ENCODE measurements around the gene RTEL1. TPM values are rescaled to one million over a fixed set of nuclear protein-coding genes. Genes with fewer than 3 reads are reported as not detected.

Gene RTEL1
- total RNA-seq, 2 donors from 2014 or later, result 26.8 to 34.6 TPM

DNA sequence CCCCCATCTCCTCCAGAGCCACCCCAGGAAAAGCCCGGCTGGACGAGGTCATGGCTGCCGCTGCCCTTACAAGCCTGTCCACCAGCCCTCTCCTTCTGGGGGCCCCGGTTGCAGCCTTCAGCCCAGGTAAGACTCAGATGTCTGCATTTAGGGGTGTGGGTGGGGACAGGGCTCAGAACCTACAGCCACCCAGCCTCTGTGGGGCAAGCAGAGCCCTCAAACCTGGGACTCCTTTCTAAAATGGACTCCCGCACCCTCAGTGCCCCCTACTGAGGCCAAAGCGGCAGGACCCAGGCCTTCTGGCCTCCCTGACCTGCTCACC, 83.2 kb downstream of the RTEL1 start:
- DNase-seq (no peak), ATAC-seq (replicated peaks in 1 of 2) (no peak)
- Mint-ChIP-seq H3K9me3 (no peaks in the 10 kb centered on the region), H3K4me1 (ENCODE audit: low read depth) (peaks cover 9% of the 10 kb centered on the region), H3K27me3 (ENCODE audit: low read depth) (no peaks in the 10 kb centered on the region), H3K4me3 (peak overlapping the region; percentile 40 to 60), H3K36me3 (ENCODE audit: insufficient read depth in 2 of 2) (no peaks in the 10 kb centered on the region), H3K27ac (no peak overlapping the region)

DNA sequence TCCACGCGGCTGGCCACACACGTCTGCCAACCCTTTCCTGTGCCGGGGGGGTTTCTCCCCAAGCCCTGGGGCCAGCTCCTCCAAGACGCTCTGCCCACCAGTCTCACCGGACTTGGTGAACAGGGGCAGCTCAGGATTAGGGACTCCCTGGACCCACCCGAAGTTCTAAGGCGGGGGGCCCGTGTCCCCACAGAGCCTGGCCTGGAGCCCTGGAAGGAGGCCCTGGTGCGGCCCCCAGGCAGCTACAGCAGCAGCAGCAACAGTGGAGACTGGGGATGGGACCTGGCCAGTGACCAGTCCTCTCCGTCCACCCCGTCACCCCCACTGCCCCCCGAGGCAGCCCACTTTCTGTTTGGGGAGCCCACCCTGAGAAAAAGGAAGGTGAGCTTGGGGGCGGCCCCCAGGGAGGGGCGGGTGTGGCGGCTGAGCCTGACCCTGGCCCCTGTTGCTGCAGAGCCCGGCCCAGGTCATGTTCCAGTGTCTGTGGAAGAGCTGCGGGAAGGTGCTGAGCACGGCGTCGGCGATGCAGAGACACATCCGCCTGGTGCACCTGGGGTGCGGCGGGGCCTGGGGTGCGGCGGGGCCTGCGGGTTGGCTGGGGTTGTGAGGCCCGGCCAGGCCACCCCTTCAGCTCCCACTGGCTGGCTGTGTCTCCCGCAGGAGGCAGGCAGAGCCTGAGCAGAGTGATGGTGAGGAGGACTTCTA, 83.7 kb downstream of the RTEL1 start:
- no peak for DNase-seq
- no peak for ATAC-seq (replicated peaks in 1 of 2)
- no peak overlapping the region for H3K27ac Mint-ChIP-seq
- H3K9me3 Mint-ChIP-seq, result no peaks in the 10 kb centered on the region
- no peaks in the 10 kb centered on the region for H3K27me3 Mint-ChIP-seq (ENCODE audit: low read depth)
- peak overlapping the region in 1 of 2 donors; percentile 60 for H3K4me3 Mint-ChIP-seq
- no peaks in the 10 kb centered on the region for H3K36me3 Mint-ChIP-seq (ENCODE audit: insufficient read depth in 2 of 2)
- H3K4me1 Mint-ChIP-seq (ENCODE audit: low read depth), result peaks cover 4% of the 10 kb centered on the region

DNA sequence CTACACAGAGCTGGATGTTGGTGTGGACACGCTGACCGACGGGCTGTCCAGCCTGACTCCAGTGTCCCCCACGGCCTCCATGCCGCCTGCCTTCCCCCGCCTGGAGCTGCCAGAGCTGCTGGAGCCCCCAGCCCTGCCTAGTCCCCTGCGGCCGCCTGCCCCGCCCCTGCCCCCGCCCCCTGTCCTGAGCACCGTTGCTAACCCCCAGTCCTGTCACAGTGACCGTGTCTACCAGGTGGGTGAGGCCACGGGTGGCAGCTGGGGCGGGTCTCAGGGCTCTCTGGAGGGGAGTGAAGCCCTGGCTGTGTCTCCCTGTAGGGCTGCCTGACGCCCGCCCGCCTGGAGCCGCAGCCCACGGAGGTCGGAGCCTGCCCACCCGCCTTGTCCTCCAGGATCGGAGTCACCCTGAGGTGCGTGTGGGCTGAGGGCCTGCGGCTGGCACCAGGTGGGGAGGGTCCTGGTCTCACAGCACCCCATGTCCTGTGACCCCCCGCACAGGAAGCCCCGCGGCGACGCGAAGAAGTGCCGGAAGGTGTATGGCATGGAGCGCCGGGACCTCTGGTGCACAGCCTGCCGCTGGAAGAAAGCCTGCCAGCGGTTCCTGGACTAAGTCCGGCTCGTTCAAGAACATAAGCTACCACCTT, 84.4 kb downstream of the RTEL1 start:
- no peak overlapping the region for H3K4me3 Mint-ChIP-seq
- ATAC-seq (replicated peaks in 1 of 2) (no peak), DNase-seq (no peak)
- H3K27me3 Mint-ChIP-seq (ENCODE audit: low read depth), result no peaks in the 10 kb centered on the region
- no peaks in the 10 kb centered on the region for H3K9me3 Mint-ChIP-seq
- no peak overlapping the region for H3K27ac Mint-ChIP-seq
- H3K4me1 Mint-ChIP-seq (ENCODE audit: low read depth), result no peaks in the 10 kb centered on the region
- no peaks in the 10 kb centered on the region for H3K36me3 Mint-ChIP-seq (ENCODE audit: insufficient read depth in 2 of 2)

DNA sequence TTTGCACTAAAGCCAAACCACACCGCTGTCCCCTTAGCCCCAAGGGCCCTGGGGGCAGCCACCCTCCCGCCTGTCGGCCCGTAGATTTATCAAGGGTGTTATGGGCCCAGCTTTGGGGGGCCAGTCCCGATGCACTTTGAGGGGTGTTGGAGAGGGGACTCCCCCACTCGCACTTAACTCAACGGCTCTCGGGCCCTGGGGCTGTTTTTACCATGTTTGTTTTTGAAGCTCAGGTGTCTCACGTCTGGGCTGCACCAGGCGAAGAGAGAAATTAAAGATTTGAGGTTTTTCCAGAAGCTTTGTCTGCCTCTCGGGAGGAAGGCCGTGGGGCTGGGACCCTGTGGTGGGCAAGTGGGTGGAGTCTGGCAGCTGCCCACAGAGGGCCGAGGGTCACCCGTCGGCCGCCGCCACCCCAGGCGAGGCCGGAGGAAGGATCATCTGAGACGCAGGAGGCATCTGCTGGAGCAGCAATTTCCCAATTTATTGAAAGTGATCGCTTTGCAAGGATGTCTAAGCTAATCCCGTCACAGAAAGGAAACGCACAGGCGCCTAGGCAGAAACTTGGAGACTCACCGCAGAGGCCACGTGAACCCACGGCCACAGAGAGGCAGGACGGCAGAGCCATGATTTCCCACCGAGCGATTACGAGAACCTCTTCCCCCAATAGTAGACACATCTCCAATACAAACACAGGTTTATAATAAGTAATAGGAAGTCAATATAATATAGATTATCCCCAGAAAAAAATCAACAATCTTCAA, 85.3 kb downstream of the RTEL1 start:
- no peak for ATAC-seq (replicated peaks in 1 of 2)
- H3K4me3 Mint-ChIP-seq, result no peak overlapping the region
- H3K36me3 Mint-ChIP-seq (ENCODE audit: insufficient read depth in 2 of 2), result no peaks in the 10 kb centered on the region
- no peaks in the 10 kb centered on the region for H3K27me3 Mint-ChIP-seq (ENCODE audit: low read depth)
- no peaks in the 10 kb centered on the region for H3K4me1 Mint-ChIP-seq (ENCODE audit: low read depth)
- DNase-seq, result no peak
- no peaks in the 10 kb centered on the region for H3K9me3 Mint-ChIP-seq
- no peak overlapping the region for H3K27ac Mint-ChIP-seq

DNA sequence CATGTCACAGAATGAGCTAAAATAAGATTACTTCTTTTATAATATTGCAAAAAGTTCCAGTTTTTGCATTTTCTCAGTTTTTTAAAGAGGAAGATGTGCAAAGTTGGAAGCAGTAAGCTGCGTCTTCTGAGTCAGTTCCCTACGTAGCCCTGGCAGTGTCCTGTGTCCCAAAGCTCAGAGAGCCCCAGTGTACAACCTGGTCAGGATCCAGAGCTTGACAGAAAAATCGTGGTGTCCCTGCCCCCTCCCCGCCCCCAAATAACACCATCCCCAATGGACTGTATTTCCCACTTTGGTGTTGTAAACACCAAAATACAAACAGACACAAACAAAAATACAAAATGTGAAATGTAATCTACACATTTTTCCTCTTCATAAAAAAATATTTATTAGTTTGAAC, 86.0 kb downstream of the RTEL1 start:
- DNase-seq (no peak), ATAC-seq (replicated peaks in 1 of 2) (no peak)
- Mint-ChIP-seq H3K4me1 (ENCODE audit: low read depth) (no peaks in the 10 kb centered on the region), H3K4me3 (no peak overlapping the region), H3K27me3 (ENCODE audit: low read depth) (no peaks in the 10 kb centered on the region), H3K27ac (no peak overlapping the region), H3K9me3 (no peaks in the 10 kb centered on the region), H3K36me3 (ENCODE audit: insufficient read depth in 2 of 2) (no peaks in the 10 kb centered on the region)

DNA sequence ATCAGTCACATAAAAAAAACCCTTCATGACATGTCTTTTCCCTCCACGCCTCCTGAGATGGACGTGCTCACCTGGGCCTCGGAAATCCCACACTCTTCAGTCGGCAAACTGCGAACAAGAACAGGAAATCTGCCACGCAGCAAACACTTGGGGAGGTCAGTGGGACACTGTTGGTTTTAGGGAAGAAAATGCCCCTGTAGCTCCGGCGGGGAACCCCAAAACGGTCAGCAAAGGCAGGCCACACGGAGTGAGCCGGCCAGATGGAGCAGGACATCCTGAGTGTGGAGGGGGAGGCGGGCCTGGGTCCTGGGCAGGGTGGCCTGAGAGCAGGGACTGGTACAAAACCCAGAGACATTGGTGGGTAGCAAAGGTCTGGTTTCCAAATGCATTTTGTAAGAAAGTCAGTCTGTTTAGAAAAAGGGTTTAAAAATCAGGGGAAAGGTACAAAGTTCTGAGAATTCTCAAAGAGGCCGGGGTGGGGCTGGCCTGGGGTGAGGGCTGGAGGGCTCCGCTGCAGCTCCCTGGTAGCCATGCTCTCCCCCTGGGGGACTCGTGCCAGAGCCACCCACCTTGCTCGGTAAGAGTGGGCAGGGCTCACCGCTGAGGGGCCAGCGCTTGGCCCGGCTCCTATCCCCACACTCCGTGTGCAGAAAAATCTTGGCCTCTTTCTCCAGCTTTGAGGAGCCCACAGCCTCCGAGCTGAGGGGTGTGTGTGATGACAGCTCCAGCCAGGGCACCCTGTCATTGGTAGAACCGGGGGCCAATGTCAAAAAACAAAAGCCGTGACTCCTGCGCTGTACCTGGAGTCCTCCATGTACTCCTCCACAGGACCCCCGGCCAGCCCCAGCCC, 86.7 kb downstream of the RTEL1 start:
- no peak overlapping the region for H3K27ac Mint-ChIP-seq

DNA sequence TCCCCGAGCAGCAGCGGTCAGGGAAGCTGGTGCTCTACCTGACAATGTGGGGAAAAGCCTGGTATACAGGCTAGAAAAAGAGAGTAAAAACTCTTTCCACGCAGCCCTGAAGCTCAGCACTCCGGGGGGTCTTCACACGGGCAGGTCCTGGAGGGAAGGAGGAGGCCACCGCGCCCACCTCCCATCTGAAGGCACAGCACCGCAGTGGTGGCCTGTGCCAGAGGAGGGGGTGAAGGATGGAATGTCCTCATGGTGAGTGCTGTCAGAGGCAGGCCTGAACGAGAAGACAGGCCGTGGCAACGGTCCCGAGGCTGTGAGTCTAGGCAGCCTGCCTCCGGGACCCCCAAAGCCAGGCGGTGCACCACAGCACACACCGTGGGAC, 87.3 kb downstream of the RTEL1 start:
- H3K4me1 Mint-ChIP-seq (ENCODE audit: low read depth), result no peaks in the 10 kb centered on the region

More for the DNA sequence above, 86.7 kb downstream of the RTEL1 start:
- H3K4me1 Mint-ChIP-seq (ENCODE audit: low read depth), result no peaks in the 10 kb centered on the region
- no peak overlapping the region for H3K4me3 Mint-ChIP-seq
- H3K27me3 Mint-ChIP-seq (ENCODE audit: low read depth), result no peaks in the 10 kb centered on the region
- H3K9me3 Mint-ChIP-seq, result no peaks in the 10 kb centered on the region
- no peaks in the 10 kb centered on the region for H3K36me3 Mint-ChIP-seq (ENCODE audit: insufficient read depth in 2 of 2)
- ATAC-seq (replicated peaks in 1 of 2) (no peak), DNase-seq (no peak)

More for the DNA sequence above, 87.3 kb downstream of the RTEL1 start:
- Mint-ChIP-seq H3K27ac (no peak overlapping the region), H3K36me3 (ENCODE audit: insufficient read depth in 2 of 2) (no peaks in the 10 kb centered on the region), H3K4me3 (no peak overlapping the region), H3K9me3 (no peaks in the 10 kb centered on the region), H3K27me3 (ENCODE audit: low read depth) (no peaks in the 10 kb centered on the region)
- ATAC-seq (replicated peaks in 1 of 2) (no peak), DNase-seq (no peak)

Other genes with a start within 250 kb of the RTEL1 start
- gene KCNQ2, start 185.7 kb upstream of the RTEL1 start, total RNA-seq, result under 1 TPM; 0.44 to 0.65 TPM
- gene EEF1A2, start 159.2 kb upstream of the RTEL1 start, total RNA-seq, result 1 to 10 TPM in 1 of 2 donors, under 1 TPM in 1; 0.94 to 8.3 TPM
- gene PPDPF, start 137.5 kb upstream of the RTEL1 start, total RNA-seq, result 100 to 1,000 TPM in 1 of 2 donors, 10 to 100 TPM in 1; 91.0 to 130 TPM
- 1 to 10 TPM in 1 of 2 donors, under 1 TPM in 1; 0.97 to 1.2 TPM for gene PTK6, start 120.9 kb upstream of the RTEL1 start, total RNA-seq
- gene SRMS, start 110.6 kb upstream of the RTEL1 start, total RNA-seq, result not detected
- under 1 TPM; 0.67 to 0.74 TPM for gene FNDC11, start 104.2 kb upstream of the RTEL1 start, total RNA-seq
- gene HELZ2, start 84.1 kb upstream of the RTEL1 start, total RNA-seq, result 10 to 100 TPM in 1 of 2 donors, 1 to 10 TPM in 1; 8.8 to 31.2 TPM
- 10 to 100 TPM; 17.5 to 22.8 TPM for gene GMEB2, start 31.2 kb upstream of the RTEL1 start, total RNA-seq
- gene STMN3, start 4.9 kb upstream of the RTEL1 start, total RNA-seq, result 10 to 100 TPM; 14.4 to 21.8 TPM
- 1 to 10 TPM; 1.0 to 1.2 TPM for gene TNFRSF6B, start 38.3 kb downstream of the RTEL1 start, total RNA-seq
- gene ARFRP1, start 49.7 kb downstream of the RTEL1 start, total RNA-seq, result 10 to 100 TPM; 55.1 to 70.9 TPM
- gene ZGPAT, start 49.7 kb downstream of the RTEL1 start, total RNA-seq, result 10 to 100 TPM; 24.3 to 28.0 TPM
- gene LIME1, start 78.4 kb downstream of the RTEL1 start, total RNA-seq, result 10 to 100 TPM; 13.4 to 21.1 TPM
- 10 to 100 TPM; 43.5 to 47.0 TPM for gene SLC2A4RG, start 81.5 kb downstream of the RTEL1 start, total RNA-seq
- 1 to 10 TPM; 2.7 to 8.2 TPM for gene ZBTB46, start 173.0 kb downstream of the RTEL1 start, total RNA-seq
- gene ABHD16B, start 203.2 kb downstream of the RTEL1 start, total RNA-seq, result under 1 TPM in 1 of 2 donors, not detected in 1; 0.22 TPM
- gene TPD52L2, start 207.0 kb downstream of the RTEL1 start, total RNA-seq, result 10 to 100 TPM; 71.5 to 76.8 TPM
- gene DNAJC5, start 236.8 kb downstream of the RTEL1 start, total RNA-seq, result 10 to 100 TPM; 37.6 to 40.5 TPM